HepG2 (cell line): ENCODE data around the gene MEF2A. TPM values are rescaled to one million over a fixed set of nuclear protein-coding genes. Genes with fewer than 3 reads are reported as not detected.

Experiments used
- BCLAF1 ChIP-seq: fragments of 450-650 bp; IDR thresholded peaks from 2 replicates; pipeline ENCODE4 v1.6.1; 2017; ENCODE audit warnings: mild to moderate bottlenecking
- BHLHE40 ChIP-seq: IDR thresholded peaks from 2 replicates; pipeline ENCODE4 v1.6.1; 2011; ENCODE audit warnings: low read length, improper control_type of control experiment
- GFI1 ChIP-seq: sonication (generic); formaldehyde crosslinking; IDR thresholded peaks from 2 replicates; pipeline ENCODE4 v1.5.0; 2020; ENCODE audit warnings: missing genetic modification reagents, mild to moderate bottlenecking, borderline replicate concordance
- LCORL ChIP-seq, 2 experiments: fragments of 450-650 bp in 1 of 2; sonication (generic) in 1 of 2; formaldehyde crosslinking in 1 of 2; IDR thresholded peaks; 2 replicates each; pipeline versions ENCODE4 v1.5.0 to v1.6.1; 2017 to 2020; ENCODE audit warnings: antibody characterized with exemption in 1 of 2, missing genetic modification reagents in 1 of 2
- RARA ChIP-seq: IDR thresholded peaks from 2 replicates; pipeline ENCODE4 v1.6.1; 2016; ENCODE audit warnings: missing genetic modification reagents, missing compliant biosample characterization
- SP5 ChIP-seq: IDR thresholded peaks from 2 replicates; pipeline ENCODE4 v1.6.1; 2016; ENCODE audit warnings: low read depth, borderline replicate concordance
- TRIM22 ChIP-seq: fragments of 450-650 bp; IDR thresholded peaks from 2 replicates; pipeline ENCODE4 v1.6.1; 2017
- ZFP36L1 ChIP-seq: sonication (generic); formaldehyde crosslinking; IDR thresholded peaks from 2 replicates; pipeline ENCODE4 v1.8.0; 2022; ENCODE audit warnings: mild to moderate bottlenecking, missing genetic modification reagents, moderate library complexity
- ZNF180 ChIP-seq: sonication (generic); formaldehyde crosslinking; IDR thresholded peaks from 2 replicates; pipeline ENCODE4 v1.4.0; 2020; ENCODE audit warnings: low read depth, missing genetic modification reagents, borderline replicate concordance
- ZNF24 ChIP-seq: fragments of 450-650 bp; IDR thresholded peaks from 2 replicates; pipeline ENCODE4 v1.6.1; 2017; ENCODE audit warnings: antibody characterized with exemption, mild to moderate bottlenecking
- ZNF646 ChIP-seq: sonication (generic); formaldehyde crosslinking; IDR thresholded peaks from 2 replicates; pipeline ENCODE4 v1.9.0; 2021; ENCODE audit warnings: mild to moderate bottlenecking, missing genetic modification reagents
- ZNF75D ChIP-seq: sonication (generic); formaldehyde crosslinking; IDR thresholded peaks from 2 replicates; pipeline ENCODE4 v1.8.1; 2023; ENCODE audit warnings: missing genetic modification reagents, mild to moderate bottlenecking, borderline replicate concordance
- ZZZ3 ChIP-seq: sonication (generic); formaldehyde crosslinking; IDR thresholded peaks from 2 replicates; pipeline ENCODE4 v1.4.0; 2020; ENCODE audit warnings: missing genetic modification reagents, mild to moderate bottlenecking, borderline replicate concordance
- polyA plus RNA-seq, 8 experiments: library from polyadenylated mRNA; depleted of rRNA in 3 of 8; stranded (reverse) in 7 of 8; unstranded in 1 of 8; fragments of >200 nt; fragmentation: Illumina TruSeq in 4 of 8; extraction: Trizol in 4 of 8; gene quantifications; 2 replicates each; pipeline versions ENCODE4 v1.2.1 to v1.2.3, GENCODE V29; 2011 to 2016; ENCODE audit warnings: low read depth in 4 of 8, missing spikeins in 1 of 8, mixed read lengths in 1 of 8; ENCODE audit not compliant: insufficient read depth in 1 of 8
- total RNA-seq, 5 experiments: library from RNA; depleted of rRNA; stranded (reverse); fragments of >200 nt; fragmentation: Illumina TruSeq; extraction: Trizol; gene quantifications; 2 replicates each; pipeline ENCODE4 v1.2.3, GENCODE V29; 2016; ENCODE audit warnings: low read depth in 1 of 5
- TF ChIP-seq, protein P1 (sequence below): sonication (generic); formaldehyde crosslinking; IDR thresholded peaks from 2 replicates; pipeline ENCODE4 v1.8.1; 2023; ENCODE audit warnings: mild to moderate bottlenecking, missing genetic modification reagents
- TF ChIP-seq, protein P2 (sequence below): IDR thresholded peaks from 2 replicates; pipeline ENCODE4 v1.6.1; 2016; ENCODE audit warnings: missing genetic modification reagents, missing compliant biosample characterization

Gene MEF2A
- total and polyA plus RNA-seq, 2 of the 13 experiments (the other 11 are each of a cell fraction or from before 2014, with no cell fraction given): 15.2 to 24.4 TPM

GRCh38 chr15:99733268-99734039, 167.7 kb downstream of the MEF2A start, which contains the start of gene LYSMD4 (continued):
- no peak for TF ChIP-seq ZNF646 (CRISPR knock-in tag)
- TF ChIP-seq SP5 (CRISPR knock-in tag): peak; percentile 60; the same call in 1 of the 2 replicates
- no peak for TF ChIP-seq GFI1 (CRISPR knock-in tag)
- no peak for TF ChIP-seq ZNF180 (CRISPR knock-in tag)
- no peak for TF ChIP-seq ZNF75D (CRISPR knock-in tag)
- no peak for TF ChIP-seq ZFP36L1
- TF ChIP-seq TRIM22: no peak
- TF ChIP-seq, protein P1, sequence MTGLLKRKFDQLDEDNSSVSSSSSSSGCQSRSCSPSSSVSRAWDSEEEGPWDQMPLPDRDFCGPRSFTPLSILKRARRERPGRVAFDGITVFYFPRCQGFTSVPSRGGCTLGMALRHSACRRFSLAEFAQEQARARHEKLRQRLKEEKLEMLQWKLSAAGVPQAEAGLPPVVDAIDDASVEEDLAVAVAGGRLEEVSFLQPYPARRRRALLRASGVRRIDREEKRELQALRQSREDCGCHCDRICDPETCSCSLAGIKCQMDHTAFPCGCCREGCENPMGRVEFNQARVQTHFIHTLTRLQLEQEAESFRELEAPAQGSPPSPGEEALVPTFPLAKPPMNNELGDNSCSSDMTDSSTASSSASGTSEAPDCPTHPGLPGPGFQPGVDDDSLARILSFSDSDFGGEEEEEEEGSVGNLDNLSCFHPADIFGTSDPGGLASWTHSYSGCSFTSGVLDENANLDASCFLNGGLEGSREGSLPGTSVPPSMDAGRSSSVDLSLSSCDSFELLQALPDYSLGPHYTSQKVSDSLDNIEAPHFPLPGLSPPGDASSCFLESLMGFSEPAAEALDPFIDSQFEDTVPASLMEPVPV: no peak; the same call in 1 of the 2 replicates
- TF ChIP-seq ZNF24: no peak
- no peak for TF ChIP-seq ZZZ3 (CRISPR knock-in tag)
- TF ChIP-seq, protein P2, sequence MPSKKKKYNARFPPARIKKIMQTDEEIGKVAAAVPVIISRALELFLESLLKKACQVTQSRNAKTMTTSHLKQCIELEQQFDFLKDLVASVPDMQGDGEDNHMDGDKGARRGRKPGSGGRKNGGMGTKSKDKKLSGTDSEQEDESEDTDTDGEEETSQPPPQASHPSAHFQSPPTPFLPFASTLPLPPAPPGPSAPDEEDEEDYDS (CRISPR knock-in tag): peak; percentile 83
- TF ChIP-seq LCORL (IDR thresholded peaks at IDR 0.05): no peak
- TF ChIP-seq LCORL (CRISPR knock-in tag; IDR thresholded peaks at IDR 0.05): peak; percentile 49; the same call in 1 of the 2 replicates
- TF ChIP-seq BCLAF1: no peak
- TF ChIP-seq RARA: no peak
- TF ChIP-seq BHLHE40: no peak
